GM19023 (cell line): ENCODE data around the gene ARRB1.
"Not testable (repeated sequence)": the region's sequence is repeated elsewhere in the genome, so short reads cannot be mapped to it uniquely, and the experiment has no call there.

ENCODE experiments used
- ATAC-seq: cut with Tn5 transposase; IDR thresholded peaks from one replicate; pipeline ENCODE4 v1.9.1; 2021; ENCODE audit warnings: mild to moderate bottlenecking, moderate library complexity; ENCODE audit not compliant: unreplicated experiment

Gene ARRB1

GRCh38 chr11:75325713-75326438 lies 25.6 kb downstream of the ARRB1 start:
- no peak for ATAC-seq

- no peak for ATAC-seq
These were observed 26.7 kb downstream of the ARRB1 start for GRCh38 chr11:75324740-75325139.

GRCh38 chr11:75324189-75324588 lies 27.3 kb downstream of the ARRB1 start:
- no peak for ATAC-seq

- no peak for ATAC-seq
These were observed 27.9 kb downstream of the ARRB1 start for GRCh38 chr11:75323609-75324008.

GRCh38 chr11:75320643-75321042 lies 30.8 kb downstream of the ARRB1 start:
- no peak for ATAC-seq

GRCh38 chr11:75320046-75320618 lies 31.3 kb downstream of the ARRB1 start:
- ATAC-seq = no peak

GRCh38 chr11:75319035-75319877 lies 32.2 kb downstream of the ARRB1 start:
- no peak for ATAC-seq

GRCh38 chr11:75317446-75318122 lies 33.9 kb downstream of the ARRB1 start:
- no peak for ATAC-seq

- no peak for ATAC-seq
These were observed 36.0 kb downstream of the ARRB1 start for GRCh38 chr11:75315439-75315805.

- no peak for ATAC-seq
These were observed 36.6 kb downstream of the ARRB1 start for GRCh38 chr11:75314771-75315438.

GRCh38 chr11:75313513-75314272 lies 37.8 kb downstream of the ARRB1 start:
- no peak for ATAC-seq

- ATAC-seq = no peak
These were observed 39.1 kb downstream of the ARRB1 start for GRCh38 chr11:75312346-75312745.

GRCh38 chr11:75311858-75312288 lies 39.6 kb downstream of the ARRB1 start:
- ATAC-seq = no peak

- ATAC-seq = no peak
These were observed 42.5 kb downstream of the ARRB1 start for GRCh38 chr11:75308986-75309385.

GRCh38 chr11:75308116-75308515 lies 43.3 kb downstream of the ARRB1 start:
- ATAC-seq = no peak

- no peak for ATAC-seq
These were observed 44.4 kb downstream of the ARRB1 start for GRCh38 chr11:75307058-75307457.

- no peak for ATAC-seq
These were observed 44.9 kb downstream of the ARRB1 start for GRCh38 chr11:75306529-75306928.

- ATAC-seq = no peak
These were observed 45.5 kb downstream of the ARRB1 start for GRCh38 chr11:75305993-75306392.

GRCh38 chr11:75305452-75305851 lies 46.0 kb downstream of the ARRB1 start:
- ATAC-seq = no peak

- ATAC-seq = not testable (repeated sequence)
These were observed 46.5 kb downstream of the ARRB1 start for GRCh38 chr11:75304941-75305340.
